Right cardiac atrium (tissue), 5 donors: ENCODE results near the gene HIVEP2. TPM values are rescaled to one million over a fixed set of nuclear protein-coding genes. Genes with fewer than 3 reads are reported as not detected.

Experiments used
- ATAC-seq, 2 donors: fragments of 200-7000 bp; cut with Tn5 transposase; one replicate each; pipeline versions ENCODE4 v1.8.0 to v1.9.1; 2020; ENCODE audit warnings: moderate library complexity in 2 of 2, mild to moderate bottlenecking in 1 of 2
- DNase-seq, 3 donors: peaks; one replicate each; pipeline ENCODE4 v3.0.0-alpha.2; 2020
- H3K27ac ChIP-seq: one replicate; pipeline ENCODE4 v1.5.1; 2013; ENCODE audit warnings: mild to moderate bottlenecking, low read length, control low read depth, moderate library complexity
- H3K27me3 ChIP-seq: one replicate; pipeline ENCODE4 v1.6.1; 2013; ENCODE audit not compliant: control insufficient read depth, insufficient read depth
- H3K4me1 ChIP-seq: one replicate; pipeline ENCODE4 v1.6.1; 2013; ENCODE audit warnings: low read length; ENCODE audit not compliant: control insufficient read depth, insufficient read depth
- H3K4me3 ChIP-seq: one replicate; pipeline ENCODE4 v1.5.1; 2013; ENCODE audit warnings: low read length, control low read depth
- H3K9me3 ChIP-seq: one replicate; pipeline ENCODE4 v1.6.1; 2013; ENCODE audit warnings: low read length; ENCODE audit not compliant: control insufficient read depth
- WGBS: extraction: QIAGEN DNeasy Blood & Tissue Kit; methylation state at CpG from one replicate; pipeline ENCODE4 v1.1.7; 2013; 5-methylcytosine and 5-hydroxymethylcytosine counted together
- intact Hi-C, 4 donors: fragments of 100-400 bp; cut with DNase I; formaldehyde crosslinking; loops; one replicate each; pipeline versions ENCODE4 v1.11.0 to v1.14.0; 2022 to 2023
- polyA plus RNA-seq: library from polyadenylated mRNA; stranded (reverse); fragments of 200-250 nt; gene quantifications from one replicate; pipeline ENCODE4 v1.2.3, GENCODE V29; 2013
- total RNA-seq, 4 donors: library from RNA; stranded (reverse); fragmentation: NEBNext Ultra II Directional; extraction: Animal tissue kit (Norgen Biotek cat#: 25700); gene quantifications; one replicate each; pipeline ENCODE4 v1.2.1, GENCODE V29; 2021
- donor health status: healthy with polysubstance abuse.
- donor health status: DM: no; HTN: yes; CAD: no.
- donor health status: DM: no; HTN: no; CAD: no.
- donor health status: DM: no; HTN: yes; CAD: no; lungs with severe emphysema.
- donor health status: DM: yes; HTN: yes; CAD: no.

The HIVEP2 gene
- total and polyA plus RNA-seq, 5 donors: 4.5 to 29.0 (median 15.6) TPM

DNA sequence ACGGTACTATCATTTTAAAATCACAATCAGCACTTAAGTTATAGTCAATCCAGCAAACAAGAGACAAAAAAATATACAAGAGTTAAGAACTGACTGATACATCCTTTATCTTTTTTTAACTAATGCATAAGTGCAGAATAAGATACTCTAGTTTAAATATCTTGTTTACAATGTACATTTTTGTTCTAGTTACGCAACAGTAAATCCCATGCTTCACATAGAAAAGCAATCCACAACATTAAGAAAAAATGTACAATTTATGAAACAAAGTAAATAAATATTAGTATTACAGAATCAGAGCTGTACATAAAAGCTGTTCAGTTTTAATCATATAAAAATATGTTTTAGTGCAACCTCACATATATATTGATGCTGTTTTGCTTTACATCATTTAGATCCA lies 192.6 kb downstream of the HIVEP2 start:
- Histone ChIP-seq H3K9me3 (no peaks in the 10 kb centered on the region), H3K4me3 (no peak overlapping the region), H3K27me3 (no peaks in the 10 kb centered on the region), H3K4me1 (no peaks in the 10 kb centered on the region), H3K27ac (no peak overlapping the region)
- ATAC-seq (no peak), DNase-seq (no peak)
- WGBS: 98% methylated on average over 2 of the region's 2 CpGs
- intact Hi-C loops: no loop called here

DNA sequence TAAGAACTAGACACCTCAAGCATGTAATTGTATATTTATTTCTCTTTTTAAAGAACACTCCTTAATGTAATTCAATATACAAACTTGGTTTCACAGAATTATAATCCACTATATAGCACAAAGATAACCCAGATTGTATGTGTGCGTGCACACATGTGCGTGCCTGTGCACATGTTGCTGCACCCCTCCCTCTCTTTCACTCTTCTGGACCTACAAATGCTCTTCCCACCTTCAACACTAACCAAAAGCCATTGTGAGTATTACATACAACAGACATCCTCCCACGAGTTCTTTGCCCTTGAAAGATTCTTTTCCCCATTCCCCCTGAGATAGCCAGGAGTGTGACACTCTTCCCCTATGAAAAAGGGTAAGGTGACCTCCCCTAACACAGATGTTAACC lies 193.5 kb downstream of the HIVEP2 start:
- no peaks in the 10 kb centered on the region for H3K4me1 ChIP-seq
- H3K9me3 ChIP-seq: no peaks in the 10 kb centered on the region
- WGBS: 85% methylated on average over 3 of the region's 3 CpGs
- ATAC-seq (no peak), DNase-seq (no peak)
- no peak overlapping the region for H3K27ac ChIP-seq
- no peaks in the 10 kb centered on the region for H3K27me3 ChIP-seq
- no peak overlapping the region for H3K4me3 ChIP-seq
- intact Hi-C loops: no loop called here

DNA sequence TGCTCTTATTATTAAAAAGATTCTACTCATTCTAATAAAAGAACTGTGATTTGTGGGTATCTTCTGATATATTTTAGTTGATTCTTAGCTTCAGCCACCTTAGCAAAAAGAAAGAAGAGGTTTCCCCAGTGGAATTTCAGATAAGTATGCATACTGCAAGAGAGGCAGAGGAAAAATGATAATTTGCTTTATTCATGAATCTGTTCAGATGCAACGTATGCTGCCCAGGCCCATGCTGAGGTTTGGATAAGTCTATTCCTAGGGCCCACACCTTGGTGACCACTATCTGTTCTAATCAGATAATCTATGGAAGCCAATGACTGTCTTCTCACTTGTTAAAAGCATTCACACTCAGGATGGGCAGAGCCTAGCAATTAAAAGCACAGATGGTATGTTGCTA lies 194.0 kb downstream of the HIVEP2 start:
- Histone ChIP-seq H3K4me3 (no peak overlapping the region), H3K27me3 (no peaks in the 10 kb centered on the region), H3K4me1 (no peaks in the 10 kb centered on the region), H3K9me3 (no peaks in the 10 kb centered on the region), H3K27ac (no peak overlapping the region)
- ATAC-seq (no peak), DNase-seq (no peak)
- intact Hi-C loops: no loop called here
- WGBS: 77% methylated on average over 1 of the region's 1 CpG

DNA sequence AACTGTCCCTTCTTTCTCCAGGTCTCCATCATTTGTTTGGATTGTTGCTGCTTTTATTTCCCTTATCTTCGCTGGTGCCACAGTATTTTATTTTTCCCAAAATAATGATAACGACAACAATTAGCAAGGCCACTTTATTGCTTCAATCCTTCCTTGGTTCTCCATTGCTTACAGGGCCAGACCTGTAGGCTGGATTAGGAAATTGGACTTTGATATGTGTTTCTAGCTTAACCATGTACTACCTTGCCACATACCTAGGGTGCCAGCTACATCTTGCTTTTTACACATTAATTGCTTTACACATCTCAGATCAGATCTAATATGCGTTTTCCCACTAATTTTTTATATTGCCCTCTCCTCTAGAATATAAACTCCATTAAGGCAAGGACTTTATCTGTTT lies 195.4 kb downstream of the HIVEP2 start:
- ATAC-seq (no peak), DNase-seq (no peak)
- no peaks in the 10 kb centered on the region for H3K9me3 ChIP-seq
- H3K4me1 ChIP-seq: no peaks in the 10 kb centered on the region
- no peak overlapping the region for H3K4me3 ChIP-seq
- 91% methylated on average over 3 of the region's 3 CpGs for WGBS
- intact Hi-C loops: loop anchor here in 1 of 4 donors (5.0 kb wide), 1 partner anchor 278 kb away; no protein-coding TSS in a partner anchor
- H3K27ac ChIP-seq: no peak overlapping the region
- no peaks in the 10 kb centered on the region for H3K27me3 ChIP-seq

DNA sequence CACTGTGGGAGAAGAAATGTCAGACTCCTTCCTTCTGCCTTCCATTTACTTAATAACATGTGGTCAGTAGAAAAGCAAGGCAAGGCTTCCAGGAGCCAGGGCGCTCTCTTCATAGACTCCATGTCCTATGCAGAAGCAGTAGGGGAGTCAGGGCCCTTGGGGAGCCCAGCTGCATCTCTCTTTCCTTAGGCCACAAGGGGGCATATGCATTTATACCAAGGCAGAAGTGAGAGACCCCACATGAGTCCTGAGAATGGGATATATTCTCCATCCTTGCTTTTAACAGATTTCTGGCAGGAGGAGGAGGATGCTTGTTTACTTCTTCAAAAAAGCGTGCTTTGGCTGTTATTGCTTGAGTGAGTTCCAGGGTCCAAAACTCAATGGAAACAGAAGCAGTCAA lies 198.5 kb downstream of the HIVEP2 start:
- 80% methylated on average over 2 of the region's 2 CpGs for WGBS
- Histone ChIP-seq H3K27me3 (no peaks in the 10 kb centered on the region), H3K4me1 (no peaks in the 10 kb centered on the region), H3K4me3 (no peak overlapping the region), H3K27ac (no peak overlapping the region), H3K9me3 (no peaks in the 10 kb centered on the region)
- peak in 2 of 3 donors; percentile 20 to 40 for DNase-seq
- intact Hi-C loops: loop anchor here in 1 of 4 donors (5.0 kb wide), 1 partner anchor 281 kb away; no protein-coding TSS in a partner anchor
- peak; percentile 47 to 55 for ATAC-seq

DNA sequence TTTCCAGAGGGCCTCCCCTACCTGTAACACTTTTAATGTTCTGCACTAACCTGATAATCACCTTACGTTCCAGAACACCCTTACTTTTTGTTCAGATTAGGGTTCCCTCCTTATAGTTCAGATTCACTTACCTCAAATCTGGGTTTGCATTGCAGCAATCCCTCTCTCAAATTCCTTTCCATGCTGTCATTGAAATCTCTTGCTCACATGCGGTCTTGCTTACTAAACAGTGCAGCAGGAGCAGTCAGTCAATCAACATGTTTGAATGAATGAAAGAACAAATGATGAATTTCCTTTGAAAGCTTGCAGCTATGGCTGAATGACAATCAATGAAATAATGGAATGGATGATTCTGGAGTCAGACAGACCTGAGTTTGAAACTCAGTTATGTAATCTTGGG lies 200.1 kb downstream of the HIVEP2 start:
- ATAC-seq (no peak), DNase-seq (no peak)
- Histone ChIP-seq H3K27me3 (no peaks in the 10 kb centered on the region), H3K4me1 (no peaks in the 10 kb centered on the region), H3K27ac (no peak overlapping the region), H3K4me3 (no peak overlapping the region), H3K9me3 (no peaks in the 10 kb centered on the region)
- intact Hi-C loops: loop anchor here in 1 of 4 donors (5.0 kb wide), 1 partner anchor 282 kb away; no protein-coding TSS in a partner anchor
- WGBS: 92% methylated on average over 2 of the region's 2 CpGs

DNA sequence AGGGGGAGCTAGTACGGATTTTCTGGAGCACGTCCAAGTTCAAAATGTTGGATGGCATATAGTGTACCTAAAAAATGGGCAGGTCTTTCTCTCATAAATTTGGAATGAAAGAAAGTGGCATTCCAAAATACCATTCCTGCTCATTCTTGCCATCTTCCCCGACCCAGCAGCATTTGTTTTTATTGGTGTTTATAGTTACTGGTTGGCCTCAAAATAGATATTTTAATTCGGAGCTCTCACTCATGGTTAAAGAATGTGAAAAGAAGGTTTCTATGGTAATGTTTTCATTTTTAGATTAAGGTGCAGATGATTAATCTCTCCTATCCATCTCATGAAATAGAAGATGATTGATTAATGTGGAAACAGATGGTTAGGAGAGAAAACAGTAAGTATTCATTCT lies 204.5 kb downstream of the HIVEP2 start:
- no peaks in the 10 kb centered on the region for H3K27me3 ChIP-seq
- intact Hi-C loops: no loop called here
- DNase-seq (no peak), ATAC-seq (no peak)
- H3K27ac ChIP-seq: no peak overlapping the region
- 71% methylated on average over 4 of the region's 4 CpGs for WGBS
- no peak overlapping the region for H3K4me3 ChIP-seq
- H3K9me3 ChIP-seq: no peaks in the 10 kb centered on the region
- H3K4me1 ChIP-seq: no peaks in the 10 kb centered on the region

DNA sequence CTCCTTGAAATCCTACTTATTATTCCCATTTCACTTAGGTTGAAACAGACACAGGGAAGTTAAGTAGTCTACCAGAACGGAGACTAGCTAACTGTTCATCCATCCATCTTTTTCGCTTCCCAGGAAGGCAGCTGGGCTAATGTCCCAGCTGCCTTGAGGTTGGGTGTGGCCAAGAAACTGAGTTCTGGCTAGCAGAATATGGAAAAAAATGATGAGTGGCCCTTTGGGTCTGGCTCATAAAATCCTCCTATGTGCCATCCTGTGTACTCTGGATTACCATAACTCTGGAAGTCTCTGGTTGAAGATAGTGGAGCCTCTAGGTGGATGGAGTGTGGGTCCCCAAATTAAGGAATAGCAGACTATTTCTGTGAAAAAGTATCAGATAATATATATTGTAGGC lies 206.2 kb downstream of the HIVEP2 start:
- no peak overlapping the region for H3K4me3 ChIP-seq
- DNase-seq (no peak), ATAC-seq (no peak)
- no peaks in the 10 kb centered on the region for H3K9me3 ChIP-seq
- WGBS: 87% methylated on average over 2 of the region's 2 CpGs
- H3K27me3 ChIP-seq: no peaks in the 10 kb centered on the region
- no peak overlapping the region for H3K27ac ChIP-seq
- intact Hi-C loops: no loop called here
- H3K4me1 ChIP-seq: no peaks in the 10 kb centered on the region

DNA sequence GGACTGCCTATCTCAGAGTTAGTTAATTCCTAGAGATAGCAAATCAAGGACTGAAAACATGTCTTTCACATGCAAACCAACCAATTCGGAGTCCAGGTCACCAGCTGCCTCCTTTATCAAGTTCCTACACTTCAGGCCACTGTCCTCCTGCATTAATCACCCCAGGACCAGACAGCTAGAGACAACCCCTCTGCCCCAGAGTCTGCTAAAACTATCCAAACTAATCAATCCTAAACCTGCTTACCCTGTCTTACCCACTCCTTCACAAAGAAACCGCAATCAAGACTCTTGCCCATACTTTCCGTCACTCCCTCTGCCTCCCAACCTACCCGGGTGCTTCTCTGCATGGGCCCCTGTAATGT lies 207.0 kb downstream of the HIVEP2 start:
- no peak for DNase-seq
- H3K27me3 ChIP-seq: no peaks in the 10 kb centered on the region
- no peak overlapping the region for H3K27ac ChIP-seq
- no peak overlapping the region for H3K4me3 ChIP-seq
- ATAC-seq: no peak
- intact Hi-C loops: no loop called here
- no peaks in the 10 kb centered on the region for H3K9me3 ChIP-seq
- no peaks in the 10 kb centered on the region for H3K4me1 ChIP-seq
- 86% methylated on average over 4 of the region's 4 CpGs for WGBS

DNA sequence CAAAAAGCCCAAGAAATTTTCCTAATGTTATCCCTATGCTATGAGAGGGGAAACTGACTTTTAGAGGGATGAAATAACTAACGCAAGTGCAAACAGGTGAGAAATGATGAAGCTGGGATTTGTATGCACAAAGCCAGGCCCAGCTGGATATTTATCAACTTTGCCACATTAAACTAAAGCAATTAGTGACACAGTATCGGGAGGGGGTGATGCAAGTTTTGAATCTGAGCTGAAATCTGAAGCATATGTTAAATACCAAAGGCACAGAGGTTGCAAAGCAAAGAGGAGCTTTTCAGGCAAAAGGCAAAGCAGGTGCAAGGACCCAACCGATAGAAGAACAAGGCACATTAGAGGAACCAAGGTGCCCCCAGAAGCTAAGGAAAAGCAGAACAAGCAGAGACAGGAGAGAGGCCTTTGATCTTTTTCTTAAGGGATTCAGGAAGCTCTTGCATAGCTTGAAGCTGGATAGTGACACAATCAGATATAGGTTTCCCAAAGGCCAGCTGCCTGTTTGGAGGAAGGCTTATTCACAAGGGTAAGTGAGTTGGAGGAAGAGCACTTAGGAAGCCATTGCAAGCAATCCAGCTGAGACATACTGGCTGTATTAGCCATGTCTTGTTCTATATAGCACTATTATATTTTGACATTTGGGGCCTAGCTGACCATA lies 207.5 kb downstream of the HIVEP2 start:
- Histone ChIP-seq H3K9me3 (no peaks in the 10 kb centered on the region), H3K27ac (no peak overlapping the region), H3K27me3 (no peaks in the 10 kb centered on the region), H3K4me1 (no peaks in the 10 kb centered on the region), H3K4me3 (no peak overlapping the region)
- ATAC-seq (no peak), DNase-seq (no peak)
- WGBS: 81% methylated on average over 3 of the region's 3 CpGs
- intact Hi-C loops: no loop called here

DNA sequence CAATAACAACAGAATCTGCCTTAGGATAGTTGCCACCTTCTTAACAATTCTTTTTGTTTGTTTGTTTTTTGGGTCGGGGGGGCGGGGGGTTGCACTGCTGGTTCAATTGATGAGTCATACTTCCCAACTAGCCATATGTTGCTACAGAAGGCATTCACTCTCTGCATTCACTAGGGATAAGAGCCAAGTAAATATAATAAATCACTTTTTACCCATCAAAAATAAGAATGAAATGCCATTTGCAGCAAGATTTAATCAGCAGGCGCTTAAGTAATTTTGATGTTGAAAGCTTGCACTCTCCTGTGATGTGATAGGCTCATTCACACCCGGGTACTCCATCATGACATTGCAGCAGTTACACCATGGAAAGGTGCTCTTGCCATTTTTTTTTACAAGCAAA lies 209.8 kb downstream of the HIVEP2 start:
- no peaks in the 10 kb centered on the region for H3K4me1 ChIP-seq
- no peak overlapping the region for H3K4me3 ChIP-seq
- no peaks in the 10 kb centered on the region for H3K27me3 ChIP-seq
- H3K9me3 ChIP-seq: no peaks in the 10 kb centered on the region
- 61% methylated on average over 4 of the region's 4 CpGs for WGBS
- ATAC-seq: no peak
- no peak overlapping the region for H3K27ac ChIP-seq
- DNase-seq: no peak
- intact Hi-C loops: no loop called here

DNA sequence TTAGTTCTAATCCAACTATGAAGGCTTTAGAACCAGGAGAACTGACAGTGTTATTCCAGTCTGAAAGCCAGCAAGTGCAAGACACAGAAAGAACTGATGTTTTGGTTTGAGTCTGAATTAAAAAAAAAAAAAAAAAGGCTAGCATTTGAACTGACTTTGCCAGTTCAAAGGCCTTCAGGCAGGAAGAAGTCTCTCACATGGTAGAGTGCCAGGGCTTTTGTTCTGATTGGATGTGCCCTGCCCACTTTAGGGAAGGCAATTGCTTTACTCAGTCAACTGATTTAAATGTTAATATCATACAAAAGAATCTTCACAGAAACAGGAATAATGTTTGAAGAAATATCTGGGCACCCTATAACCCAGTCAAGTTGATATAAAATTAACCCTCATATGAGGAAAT lies 212.2 kb downstream of the HIVEP2 start:
- no peaks in the 10 kb centered on the region for H3K4me1 ChIP-seq
- intact Hi-C loops: no loop called here
- DNase-seq (no peak), ATAC-seq (no peak)
- no peaks in the 10 kb centered on the region for H3K9me3 ChIP-seq
- H3K27me3 ChIP-seq: no peaks in the 10 kb centered on the region
- H3K4me3 ChIP-seq: no peak overlapping the region
- H3K27ac ChIP-seq: no peak overlapping the region
